A549 (cell line): Measurements from ENCODE around the gene FRS2. TPM values are rescaled to one million over a fixed set of nuclear protein-coding genes. Genes with fewer than 3 reads are reported as not detected.

ENCODE experiments used
- ATAC-seq, 2 experiments: fragments of 200-7000 bp in 1 of 2; fragments of >200 bp in 1 of 2; cut with Nextera tagmentation in 1 of 2; cut with Tn5 transposase in 1 of 2; 3 replicates each; pipeline versions ENCODE4 v1.8.0 to v1.9.1; 2018 to 2020; ENCODE audit warnings: mild to moderate bottlenecking in 1 of 2, moderate library complexity in 1 of 2
- CTCF ChIA-PET: fragments of 300-600 bp; sonication (Branson Sonifier 250); formaldehyde crosslinking; extraction: SDS; loops from one replicate; lab custom pipeline; 2021; ENCODE audit warnings: antibody characterized with exemption, inconsistent platforms; lab: Yijun Ruan, JAX
- POLR2A ChIA-PET: fragments of 350-600 bp; formaldehyde crosslinking; extraction: SDS; loops from one replicate; lab custom pipeline; 2021; ENCODE audit warnings: antibody characterized with exemption, inconsistent platforms; lab: Yijun Ruan, JAX
- DNase-seq, 2 experiments: peaks; one replicate each; pipeline versions ENCODE4 v3.0.0 to v3.0.0-alpha.2; 2011 to 2016; ENCODE audit warnings: low read depth in 1 of 2, low spot score in 1 of 2
- FAIRE-seq: peaks from 2 replicates; lab custom pipeline; 2011; peaks lifted over from hg19 to GRCh38; lab: Jason Lieb, UNC
- H3K27ac ChIP-seq, 2 experiments: fragments of >200 bp; sonication (Bioruptor Twin); formaldehyde crosslinking; 3 replicates each; pipeline ENCODE4 v1.5.1; 2016 to 2017
- H3K4me1 ChIP-seq: fragments of >200 bp; sonication (Bioruptor Twin); formaldehyde crosslinking; 3 replicates; pipeline ENCODE4 v1.6.1; 2016
- H3K4me2 ChIP-seq: fragments of >200 bp; sonication (Bioruptor Twin); formaldehyde crosslinking; 3 replicates; pipeline ENCODE4 v1.6.1; 2016
- H3K4me3 ChIP-seq: fragments of >200 bp; sonication (Bioruptor Twin); formaldehyde crosslinking; 3 replicates; pipeline ENCODE4 v1.5.1; 2016
- H3K9me3 ChIP-seq: fragments of >200 bp; sonication (Bioruptor Twin); formaldehyde crosslinking; 3 replicates; pipeline ENCODE4 v1.6.1; 2016
- CBX2 ChIP-seq: fragments of 200-600 bp; sonication (generic); IDR thresholded peaks from 2 replicates; pipeline ENCODE4 v1.6.1; 2016; ENCODE audit warnings: low read depth, mild to moderate bottlenecking, borderline replicate concordance
- EHMT2 ChIP-seq: fragments of 200-600 bp; sonication (generic); IDR thresholded peaks from 2 replicates; pipeline ENCODE4 v1.6.1; 2016; ENCODE audit warnings: antibody characterized with exemption, low read depth, mild to moderate bottlenecking, moderate library complexity
- FOSB ChIP-seq: fragments of 250-450 bp; sonication (Bioruptor Pico); IDR thresholded peaks from 2 replicates; pipeline ENCODE4 v1.5.0; 2020; ENCODE audit warnings: mild to moderate bottlenecking, moderate library complexity
- FOXS1 ChIP-seq: fragments of 250-450 bp; sonication (Bioruptor Pico); IDR thresholded peaks from 2 replicates; pipeline ENCODE4 v1.5.0; 2020; ENCODE audit warnings: mild to moderate bottlenecking, moderate library complexity
- HEYL ChIP-seq: fragments of 250-450 bp; sonication (Bioruptor Pico); IDR thresholded peaks from 2 replicates; pipeline ENCODE4 v1.8.0; 2021; ENCODE audit warnings: mild to moderate bottlenecking, moderate library complexity
- HOXA7 ChIP-seq: fragments of 250-450 bp; sonication (Bioruptor Pico); IDR thresholded peaks from 2 replicates; pipeline ENCODE4 v1.5.0; 2020; ENCODE audit warnings: mild to moderate bottlenecking, moderate library complexity
- JUNB ChIP-seq: fragments of >200 bp; sonication (Bioruptor Twin); formaldehyde crosslinking; IDR thresholded peaks from 2 replicates; pipeline ENCODE4 v1.6.1; 2016
- MAFK ChIP-seq: fragments of 450-650 bp; IDR thresholded peaks from 2 replicates; pipeline ENCODE4 v1.6.1; 2014; ENCODE audit not compliant: partially characterized antibody
- MYC ChIP-seq: IDR thresholded peaks from 2 replicates; pipeline ENCODE4 v1.6.1; 2012; ENCODE audit warnings: mild to moderate bottlenecking, inconsistent platforms, low read length, improper control_type of control experiment, borderline replicate concordance
- RAD21 ChIP-seq, 2 experiments: fragments of >200 bp in 1 of 2; sonication (Bioruptor Twin) in 1 of 2; formaldehyde crosslinking in 1 of 2; IDR thresholded peaks in 1 of 2; conservative IDR thresholded peaks in 1 of 2; 2 replicates in 1 of 2; 3 replicates in 1 of 2; pipeline ENCODE4 v1.6.1; 2012 to 2018; ENCODE audit warnings: inconsistent platforms in 1 of 2
- RCOR1 ChIP-seq: fragments of 150-350 bp; IDR thresholded peaks from 2 replicates; pipeline ENCODE4 v1.6.1; 2014; ENCODE audit warnings: antibody characterized with exemption, low read length, low read depth
- RFX5 ChIP-seq: fragments of 450-650 bp; IDR thresholded peaks from 2 replicates; pipeline ENCODE4 v1.7.1; 2014; ENCODE audit warnings: antibody characterized with exemption, mild to moderate bottlenecking, moderate library complexity
- SREBF2 ChIP-seq: fragments of 450-650 bp; IDR thresholded peaks from 2 replicates; pipeline ENCODE4 v1.6.1; 2014; ENCODE audit warnings: mild to moderate bottlenecking, moderate library complexity
- TP53 ChIP-seq: fragments of 250-450 bp; sonication (Bioruptor Pico); IDR thresholded peaks from 2 replicates; pipeline ENCODE4 v1.5.0; 2021; ENCODE audit warnings: mild to moderate bottlenecking, moderate library complexity
- ZC3H11A ChIP-seq: fragments of 450-650 bp; IDR thresholded peaks from 2 replicates; pipeline ENCODE4 v1.6.1; 2014; ENCODE audit warnings: antibody characterized with exemption, mild to moderate bottlenecking
- ZSCAN20 ChIP-seq: fragments of 250-450 bp; sonication (Bioruptor Pico); IDR thresholded peaks from 2 replicates; pipeline ENCODE4 v1.8.0; 2022; ENCODE audit warnings: mild to moderate bottlenecking, moderate library complexity
- WGBS: methylation state at CpG from one replicate; pipeline ENCODE4 v1.1.6; 2017; ENCODE audit errors: missing lambda C conversion rate; 5-methylcytosine and 5-hydroxymethylcytosine counted together
- polyA plus RNA-seq, 4 experiments: library from polyadenylated mRNA; depleted of rRNA in 3 of 4; stranded (reverse); fragments of >200 nt; fragmentation: RNase III in 1 of 4; extraction: RNeasy Plus Mini Kit Qiagen cat#74134 plus additional on column Dnase treatment in 1 of 4; gene quantifications; 2 replicates in 3 of 4; 3 replicates in 1 of 4; pipeline ENCODE4 v1.2.3, GENCODE V29; 2011 to 2017
- TF ChIP-seq, protein P1 (sequence below): fragments of 450-650 bp; IDR thresholded peaks from 2 replicates; pipeline ENCODE4 v1.6.1; 2014; ENCODE audit warnings: antibody characterized with exemption
- TF ChIP-seq, protein P2 (sequence below): fragments of 250-450 bp; sonication (Bioruptor Pico); IDR thresholded peaks from 2 replicates; pipeline ENCODE4 v1.5.0; 2020; ENCODE audit warnings: low read depth, mild to moderate bottlenecking, moderate library complexity
- TF ChIP-seq, protein P3 (sequence below): fragments of >200 bp; sonication (Bioruptor Twin); formaldehyde crosslinking; IDR thresholded peaks from 3 replicates; pipeline ENCODE4 v1.6.1; 2016

The FRS2 gene
- polyA plus RNA-seq, 2 of the 4 experiments (the other 2 are of a cell fraction): 14.9 to 28.6 TPM

DNA sequence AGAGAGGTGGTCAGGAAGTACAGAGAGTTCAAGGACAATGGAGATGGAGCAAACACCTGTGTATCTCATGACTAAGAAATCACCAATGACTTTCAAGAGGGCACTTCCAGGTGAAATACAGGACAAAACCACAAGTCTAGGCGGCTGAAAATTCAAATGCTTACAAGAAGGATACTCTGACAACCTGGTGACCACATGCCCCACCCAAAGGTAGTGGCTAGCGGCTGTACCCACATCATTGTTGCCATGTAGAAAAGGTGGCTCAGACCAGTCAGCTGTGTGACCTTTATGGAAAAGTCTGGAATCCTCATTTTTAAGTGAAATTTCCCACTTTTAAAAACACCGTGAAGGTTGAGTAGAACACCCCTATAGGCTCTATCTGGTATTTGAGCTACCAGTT, 48.6 kb upstream of the FRS2 start:
- TF ChIP-seq RFX5 (no peak), SREBF2 (no peak), CBX2 (no peak), HEYL (CRISPR knock-in tag) (no peak), MYC (no peak), RAD21 (conservative IDR thresholded peaks at IDR 0.05 in 1 of 2, IDR thresholded peaks at IDR 0.05 in 1 of 2) (no peak), RCOR1 (no peak), EHMT2 (no peak), FOXS1 (CRISPR knock-in tag) (no peak), FOSB (no peak)
- TF ChIP-seq, protein P1, sequence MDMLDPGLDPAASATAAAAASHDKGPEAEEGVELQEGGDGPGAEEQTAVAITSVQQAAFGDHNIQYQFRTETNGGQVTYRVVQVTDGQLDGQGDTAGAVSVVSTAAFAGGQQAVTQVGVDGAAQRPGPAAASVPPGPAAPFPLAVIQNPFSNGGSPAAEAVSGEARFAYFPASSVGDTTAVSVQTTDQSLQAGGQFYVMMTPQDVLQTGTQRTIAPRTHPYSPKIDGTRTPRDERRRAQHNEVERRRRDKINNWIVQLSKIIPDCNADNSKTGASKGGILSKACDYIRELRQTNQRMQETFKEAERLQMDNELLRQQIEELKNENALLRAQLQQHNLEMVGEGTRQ: no peak
- TF ChIP-seq, protein P2, sequence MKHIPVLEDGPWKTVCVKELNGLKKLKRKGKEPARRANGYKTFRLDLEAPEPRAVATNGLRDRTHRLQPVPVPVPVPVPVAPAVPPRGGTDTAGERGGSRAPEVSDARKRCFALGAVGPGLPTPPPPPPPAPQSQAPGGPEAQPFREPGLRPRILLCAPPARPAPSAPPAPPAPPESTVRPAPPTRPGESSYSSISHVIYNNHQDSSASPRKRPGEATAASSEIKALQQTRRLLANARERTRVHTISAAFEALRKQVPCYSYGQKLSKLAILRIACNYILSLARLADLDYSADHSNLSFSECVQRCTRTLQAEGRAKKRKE (CRISPR knock-in tag): no peak
- Histone ChIP-seq H3K9me3 (no peaks in the 10 kb centered on the region), H3K4me3 (no peak overlapping the region), H3K27ac (no peak overlapping the region), H3K4me1 (peaks cover 14% of the 10 kb centered on the region), H3K4me2 (no peak overlapping the region)
- ChIA-PET POLR2A (no interaction called here), CTCF (interaction anchor here (0.6 to 1.5 kb wide), 2 partner anchors 63 to 184 kb away, joined by 3 read pairs; no protein-coding TSS in a partner anchor)
- FAIRE-seq (no peak), DNase-seq (no peak), ATAC-seq (no peak)
- 93% methylated on average over 3 of the region's 3 CpGs for WGBS

DNA sequence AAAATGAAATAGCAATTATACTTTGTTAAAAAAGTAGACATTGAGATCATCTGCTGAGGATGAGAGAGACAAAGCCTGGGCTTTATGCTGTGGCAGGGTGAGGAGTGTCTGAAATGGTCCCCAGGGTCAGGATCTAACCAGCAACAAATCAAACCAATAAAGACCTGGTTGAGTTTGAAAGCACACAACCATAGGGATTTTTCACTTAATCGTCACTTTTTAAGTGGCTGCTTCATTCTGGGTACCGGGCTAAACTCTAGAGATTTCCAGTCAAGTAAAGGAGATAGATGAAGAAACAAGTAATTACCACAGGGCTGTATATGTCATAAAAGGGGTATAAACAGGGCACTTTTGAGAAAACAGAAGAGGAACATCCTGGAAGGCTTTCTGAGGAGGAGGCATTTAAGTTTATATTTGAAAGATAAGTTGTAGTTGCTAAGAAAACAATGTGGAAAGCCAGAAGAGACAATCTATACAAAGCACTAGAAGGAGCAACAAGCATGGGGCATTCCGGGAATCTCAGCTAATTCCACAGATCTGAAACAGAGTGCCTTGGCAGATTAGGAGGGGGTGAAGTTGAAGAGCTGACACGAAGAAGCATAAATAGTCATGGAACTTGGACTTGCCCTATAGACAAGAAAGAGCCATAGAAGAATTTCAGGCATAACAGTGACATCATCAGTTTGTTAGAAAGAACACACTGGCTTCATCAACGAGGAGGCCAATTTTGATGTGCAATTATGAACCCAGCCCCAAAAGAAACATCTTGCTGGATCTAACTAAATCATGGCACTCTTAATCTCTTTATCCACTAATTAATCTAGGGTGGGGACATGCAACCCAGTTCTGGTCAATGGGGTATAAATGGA, 46.9 kb upstream of the FRS2 start:
- POLR2A ChIA-PET: no interaction called here
- ATAC-seq (no peak), FAIRE-seq (no peak), DNase-seq (no peak)
- CTCF ChIA-PET: interaction anchor here (0.7 to 2.7 kb wide), 5 partner anchors 9 to 216 kb away, joined by 3 to 6 read pairs (median 3); no protein-coding TSS in a partner anchor
- WGBS: 73% methylated on average over 5 of the region's 5 CpGs
- Histone ChIP-seq H3K4me3 (no peak overlapping the region), H3K4me1 (peaks cover 2% of the 10 kb centered on the region), H3K27ac (no peak overlapping the region), H3K4me2 (no peak overlapping the region), H3K9me3 (no peaks in the 10 kb centered on the region)
- TF ChIP-seq ZSCAN20 (no peak), TP53 (CRISPR knock-in tag) (no peak), MAFK (peak; percentile 66), HOXA7 (CRISPR knock-in tag) (no peak)

DNA sequence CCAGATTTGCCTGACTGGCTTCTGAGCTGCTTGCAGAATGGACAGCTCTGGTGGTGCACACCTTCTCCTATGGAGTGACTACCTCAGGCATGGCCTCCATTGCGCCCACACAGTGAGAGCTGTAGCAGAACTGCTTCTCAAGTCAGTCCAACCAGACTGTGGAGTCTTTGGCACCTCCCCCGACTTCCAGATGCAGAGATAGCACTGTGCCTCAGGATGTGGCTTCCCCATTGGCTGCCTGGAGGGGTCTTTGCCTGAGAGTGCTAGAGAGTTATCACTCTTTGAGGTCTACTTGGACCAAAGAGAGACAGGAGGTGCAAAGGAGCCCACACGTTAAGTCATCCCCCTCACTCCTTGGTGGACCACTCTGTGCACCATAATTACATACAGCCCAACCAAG, 44.8 kb upstream of the FRS2 start:
- no peak overlapping the region for H3K27ac ChIP-seq
- H3K4me2 ChIP-seq: no peak overlapping the region
- ChIA-PET CTCF (interaction anchor here (1.0 kb wide), 1 partner anchor 144 kb away, joined by 3 read pairs; no protein-coding TSS in a partner anchor), POLR2A (no interaction called here)
- no peaks in the 10 kb centered on the region for H3K9me3 ChIP-seq
- no peaks in the 10 kb centered on the region for H3K4me1 ChIP-seq
- ATAC-seq (no peak), DNase-seq (no peak), FAIRE-seq (no peak)
- WGBS: 83% methylated on average over 3 of the region's 3 CpGs
- no peak overlapping the region for H3K4me3 ChIP-seq
- TF ChIP-seq JUNB (no peak), ZC3H11A (no peak)
- TF ChIP-seq, protein P3, sequence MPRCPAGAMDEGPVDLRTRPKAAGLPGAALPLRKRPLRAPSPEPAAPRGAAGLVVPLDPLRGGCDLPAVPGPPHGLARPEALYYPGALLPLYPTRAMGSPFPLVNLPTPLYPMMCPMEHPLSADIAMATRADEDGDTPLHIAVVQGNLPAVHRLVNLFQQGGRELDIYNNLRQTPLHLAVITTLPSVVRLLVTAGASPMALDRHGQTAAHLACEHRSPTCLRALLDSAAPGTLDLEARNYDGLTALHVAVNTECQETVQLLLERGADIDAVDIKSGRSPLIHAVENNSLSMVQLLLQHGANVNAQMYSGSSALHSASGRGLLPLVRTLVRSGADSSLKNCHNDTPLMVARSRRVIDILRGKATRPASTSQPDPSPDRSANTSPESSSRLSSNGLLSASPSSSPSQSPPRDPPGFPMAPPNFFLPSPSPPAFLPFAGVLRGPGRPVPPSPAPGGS: no peak
